Muscle layer of colon (tissue), 2 donors: ENCODE results near the gene AHSG.

Experiments used
- H3K27ac ChIP-seq: one replicate; pipeline ENCODE4 v1.7.0; 2013; ENCODE audit warnings: low read depth, mild to moderate bottlenecking, low read length, moderate library complexity
- H3K27me3 ChIP-seq, 2 donors: one replicate each; pipeline ENCODE4 v1.7.0; 2013; ENCODE audit warnings: low read length in 2 of 2, mild to moderate bottlenecking in 2 of 2; ENCODE audit not compliant: insufficient read depth in 2 of 2, control insufficient read depth in 1 of 2
- H3K36me3 ChIP-seq: one replicate; pipeline ENCODE4 v1.7.0; 2013; ENCODE audit warnings: mild to moderate bottlenecking, low read length; ENCODE audit not compliant: insufficient read depth
- H3K4me1 ChIP-seq: one replicate; pipeline ENCODE4 v1.7.0; 2013; ENCODE audit warnings: mild to moderate bottlenecking, low read length; ENCODE audit not compliant: insufficient read depth
- H3K4me3 ChIP-seq, 2 donors: one replicate each; pipeline ENCODE4 v1.7.0; 2013; ENCODE audit warnings: low read length in 2 of 2, low read depth in 1 of 2, mild to moderate bottlenecking in 1 of 2, moderate library complexity in 1 of 2
- H3K9ac ChIP-seq: one replicate; pipeline ENCODE4 v1.7.0; 2013; ENCODE audit warnings: low read length
- H3K9me3 ChIP-seq: one replicate; pipeline ENCODE4 v1.7.0; 2013; ENCODE audit warnings: mild to moderate bottlenecking, low read length
- donor health status: abdominal sarcoma.
- donor health status: Adenocarcinoma of cecum.

AHSG gene

DNA sequence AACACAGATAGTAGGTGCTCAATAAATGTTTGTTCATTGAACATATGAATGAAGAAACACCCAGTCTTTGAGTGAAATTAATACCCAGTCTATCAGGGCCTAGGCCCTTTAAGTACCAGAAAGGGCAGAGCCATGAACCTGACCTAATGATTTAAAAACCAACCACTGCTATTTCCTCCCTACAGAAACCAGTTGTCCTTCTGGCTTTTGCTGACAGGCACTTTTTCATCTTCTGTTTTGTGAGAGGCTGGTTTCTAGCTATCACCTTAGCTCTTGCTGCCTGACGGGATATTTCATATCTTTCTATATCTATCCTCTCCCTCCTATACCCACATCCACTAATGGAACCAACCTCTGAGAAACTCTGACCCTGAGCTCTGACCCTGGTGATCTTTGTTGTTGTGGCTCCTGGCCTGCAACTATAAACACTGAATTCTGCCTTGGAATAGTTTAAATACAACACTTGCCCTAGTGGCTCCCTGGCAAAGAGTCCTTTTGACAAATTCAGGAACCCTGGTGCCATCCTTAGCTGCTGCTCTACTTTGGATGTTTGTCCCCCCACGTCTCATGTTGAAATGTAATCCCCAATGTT is 4.1 kb upstream of the AHSG start:
- Histone ChIP-seq H3K27ac (no peak overlapping the region), H3K9ac (no peak overlapping the region), H3K27me3 (peaks cover 0 to 3% of the 10 kb centered on the region in 2 donors), H3K36me3 (no peaks in the 10 kb centered on the region), H3K9me3 (no peaks in the 10 kb centered on the region), H3K4me3 (no peak overlapping the region), H3K4me1 (no peaks in the 10 kb centered on the region)

DNA sequence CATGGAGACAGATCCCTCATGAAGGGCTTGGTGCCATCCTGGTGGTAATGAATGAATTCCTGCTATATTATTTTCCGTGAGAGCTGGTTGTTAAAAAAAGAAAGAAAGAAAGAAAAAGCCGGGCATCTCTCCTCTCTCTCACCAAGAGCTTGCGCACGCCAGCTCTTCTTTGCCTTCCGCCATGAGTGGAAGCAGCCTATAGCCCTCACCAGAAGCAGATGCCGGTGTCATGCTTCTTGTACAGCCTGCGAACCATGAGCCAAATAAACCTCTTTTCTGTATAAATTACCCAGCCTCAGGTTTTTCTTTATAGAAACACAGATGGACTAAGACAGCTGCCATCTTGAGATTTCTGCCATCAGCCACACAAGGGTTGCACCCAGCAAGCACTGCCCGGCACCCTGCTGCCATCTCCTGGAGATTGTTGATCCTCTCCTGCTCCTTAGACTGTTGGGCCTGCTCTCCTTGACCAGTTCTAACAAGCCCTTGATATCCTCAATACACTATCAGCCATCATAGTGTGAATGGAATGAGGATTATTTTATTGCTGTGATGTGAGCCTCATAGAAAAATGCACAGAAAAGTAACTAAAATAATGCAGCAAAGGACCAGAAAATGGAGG is 3.5 kb upstream of the AHSG start:
- H3K27me3 ChIP-seq = peaks cover 0 to 3% of the 10 kb centered on the region in 2 donors
- H3K36me3 ChIP-seq = no peaks in the 10 kb centered on the region
- H3K9ac ChIP-seq = no peak overlapping the region
- H3K4me1 ChIP-seq = no peaks in the 10 kb centered on the region
- no peaks in the 10 kb centered on the region for H3K9me3 ChIP-seq
- no peak overlapping the region for H3K27ac ChIP-seq
- no peak overlapping the region for H3K4me3 ChIP-seq

DNA sequence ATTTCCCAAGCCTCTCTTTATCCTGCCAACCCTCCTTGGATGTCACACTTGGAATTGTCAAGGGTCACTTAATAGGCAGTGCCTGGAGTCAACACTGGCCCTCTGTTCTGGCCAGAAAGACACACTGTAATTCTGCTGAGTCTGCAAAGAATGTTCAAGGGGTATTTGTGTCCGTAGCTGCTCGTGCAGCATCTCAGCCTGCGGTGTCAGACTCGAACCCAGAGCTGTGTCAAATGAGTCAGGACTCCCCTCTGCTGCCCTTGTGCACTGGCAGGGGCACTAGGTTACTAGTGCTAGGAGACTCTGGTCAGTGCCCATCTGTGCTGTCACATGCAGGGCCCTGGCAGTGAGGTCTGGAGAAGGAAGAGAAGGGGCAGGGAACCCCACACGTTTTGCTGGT is 795 bp upstream of the AHSG start:
- H3K27me3 ChIP-seq = peaks cover 0 to 3% of the 10 kb centered on the region in 2 donors
- no peak overlapping the region for H3K9ac ChIP-seq
- no peak overlapping the region for H3K27ac ChIP-seq
- no peaks in the 10 kb centered on the region for H3K9me3 ChIP-seq
- H3K36me3 ChIP-seq = no peaks in the 10 kb centered on the region
- H3K4me3 ChIP-seq = no peak overlapping the region
- H3K4me1 ChIP-seq = peaks cover 3% of the 10 kb centered on the region

DNA sequence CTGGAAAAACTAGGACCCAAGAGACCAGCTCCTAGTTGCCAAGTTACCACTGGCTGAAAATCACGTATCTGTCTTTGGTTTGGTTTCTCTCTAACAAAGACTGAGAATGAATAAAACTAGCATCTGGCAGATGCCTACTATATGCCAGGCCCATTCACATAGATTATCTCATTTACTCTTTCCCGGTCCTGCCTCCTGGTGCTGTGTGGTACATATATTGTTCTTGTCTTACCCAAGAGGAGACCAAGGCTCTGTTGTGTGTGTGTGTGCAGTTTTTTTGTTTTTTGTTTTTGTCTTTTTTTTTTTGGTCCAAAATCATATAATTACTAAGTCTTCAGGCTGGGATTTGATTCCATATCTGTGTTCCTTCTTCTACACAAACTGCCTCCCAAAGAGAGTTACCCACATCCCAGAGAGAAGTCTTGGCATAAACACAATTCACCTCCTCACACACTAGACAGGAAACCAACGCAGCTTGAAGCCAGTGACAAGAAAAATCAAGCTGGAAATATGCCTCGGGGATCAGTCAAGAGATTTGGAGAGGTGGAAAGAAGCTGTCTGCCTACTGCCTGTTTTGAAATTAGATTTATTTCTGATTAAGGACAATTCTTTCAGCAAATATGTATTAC is 891 bp downstream of the AHSG start:
- H3K36me3 ChIP-seq = no peaks in the 10 kb centered on the region
- H3K4me1 ChIP-seq = peaks cover 9% of the 10 kb centered on the region
- no peaks in the 10 kb centered on the region for H3K9me3 ChIP-seq
- no peak overlapping the region for H3K4me3 ChIP-seq
- H3K27me3 ChIP-seq = peaks cover 5 to 7% of the 10 kb centered on the region in 2 donors
- H3K27ac ChIP-seq = no peak overlapping the region
- no peak overlapping the region for H3K9ac ChIP-seq

DNA sequence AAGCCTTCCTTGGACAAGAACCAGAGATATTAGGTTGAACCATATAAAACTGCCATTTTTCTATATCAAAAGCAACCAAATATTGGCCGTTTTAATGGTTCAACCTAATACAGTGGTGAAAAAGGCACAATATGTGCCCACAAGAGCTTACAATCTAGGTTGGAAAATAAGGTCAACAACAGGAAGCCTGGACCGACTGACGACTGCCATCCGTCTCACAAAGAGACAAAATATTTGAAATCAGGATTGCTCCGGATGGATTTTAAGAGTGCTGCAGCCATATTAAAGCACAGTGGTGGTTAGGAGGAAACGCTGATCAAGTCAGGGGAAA is 1.4 kb downstream of the AHSG start:
- Histone ChIP-seq H3K27me3 (peaks cover 5 to 7% of the 10 kb centered on the region in 2 donors), H3K36me3 (no peaks in the 10 kb centered on the region), H3K4me1 (peaks cover 9% of the 10 kb centered on the region), H3K27ac (no peak overlapping the region), H3K9me3 (no peaks in the 10 kb centered on the region), H3K9ac (no peak overlapping the region), H3K4me3 (no peak overlapping the region)

DNA sequence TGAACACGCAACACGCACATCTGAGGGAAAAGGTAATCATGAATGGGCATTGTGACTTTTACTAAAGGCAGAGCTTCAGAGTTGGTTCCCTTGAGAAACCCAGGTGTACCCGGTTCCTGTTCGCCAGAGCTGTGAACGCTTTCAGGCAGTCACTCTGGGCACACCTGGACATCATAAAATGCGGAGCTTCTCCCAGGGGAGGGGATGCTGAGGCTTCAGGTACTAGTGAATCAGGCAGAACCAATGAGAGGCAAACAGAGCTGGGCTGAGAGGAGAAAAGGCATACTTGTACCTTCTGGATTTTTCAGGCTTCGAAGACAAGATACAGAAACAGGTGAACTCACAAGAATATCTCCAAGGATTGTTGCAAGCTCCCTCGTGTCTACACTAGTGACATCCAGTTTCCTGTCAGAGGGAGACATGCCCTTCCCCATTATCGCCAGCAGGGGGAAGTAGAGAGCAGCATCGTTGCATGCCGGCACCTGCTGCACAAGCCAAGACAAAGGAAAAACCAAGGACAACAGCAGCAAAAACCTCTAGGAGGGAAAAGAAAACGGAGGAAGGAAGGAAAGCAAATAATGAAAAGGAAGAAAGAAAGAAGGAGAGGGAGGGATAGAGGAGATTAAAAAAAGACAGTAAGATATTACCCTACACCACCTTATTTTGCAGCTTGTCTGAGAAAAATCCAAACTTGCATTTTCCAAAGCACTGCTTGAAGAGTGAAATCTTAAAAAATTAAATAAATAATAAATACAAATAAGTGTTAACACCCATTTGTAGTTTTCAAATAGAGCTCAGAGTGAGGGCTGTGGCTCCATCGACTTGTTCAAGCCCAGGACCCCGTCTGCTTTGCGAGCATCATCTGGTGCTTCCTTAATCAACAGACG is 2.0 kb downstream of the AHSG start:
- no peak overlapping the region for H3K9ac ChIP-seq
- no peak overlapping the region for H3K4me3 ChIP-seq
- H3K27ac ChIP-seq = no peak overlapping the region

DNA sequence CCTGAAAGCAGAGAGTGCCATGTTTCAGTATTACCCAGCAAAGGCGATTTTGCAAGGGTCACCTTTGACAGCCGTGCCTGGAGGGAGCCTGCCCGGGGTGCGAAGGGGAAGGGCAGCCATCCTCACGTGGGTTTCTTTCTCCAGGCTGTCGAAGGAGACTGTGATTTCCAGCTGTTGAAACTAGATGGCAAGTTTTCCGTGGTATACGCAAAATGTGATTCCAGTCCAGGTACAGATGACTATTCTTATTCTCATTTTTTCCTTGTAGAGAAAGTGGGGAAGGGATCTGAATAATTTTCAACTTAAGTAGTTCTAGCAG is 3.4 kb downstream of the AHSG start:
- Histone ChIP-seq H3K9ac (no peak overlapping the region), H3K36me3 (no peaks in the 10 kb centered on the region), H3K27me3 (peaks cover 3 to 5% of the 10 kb centered on the region in 2 donors)

More for the DNA sequence above, 2.0 kb downstream of the AHSG start:
- no peaks in the 10 kb centered on the region for H3K36me3 ChIP-seq
- H3K4me1 ChIP-seq = peaks cover 9% of the 10 kb centered on the region
- peaks cover 4 to 5% of the 10 kb centered on the region in 2 donors for H3K27me3 ChIP-seq
- H3K9me3 ChIP-seq = no peaks in the 10 kb centered on the region

DNA sequence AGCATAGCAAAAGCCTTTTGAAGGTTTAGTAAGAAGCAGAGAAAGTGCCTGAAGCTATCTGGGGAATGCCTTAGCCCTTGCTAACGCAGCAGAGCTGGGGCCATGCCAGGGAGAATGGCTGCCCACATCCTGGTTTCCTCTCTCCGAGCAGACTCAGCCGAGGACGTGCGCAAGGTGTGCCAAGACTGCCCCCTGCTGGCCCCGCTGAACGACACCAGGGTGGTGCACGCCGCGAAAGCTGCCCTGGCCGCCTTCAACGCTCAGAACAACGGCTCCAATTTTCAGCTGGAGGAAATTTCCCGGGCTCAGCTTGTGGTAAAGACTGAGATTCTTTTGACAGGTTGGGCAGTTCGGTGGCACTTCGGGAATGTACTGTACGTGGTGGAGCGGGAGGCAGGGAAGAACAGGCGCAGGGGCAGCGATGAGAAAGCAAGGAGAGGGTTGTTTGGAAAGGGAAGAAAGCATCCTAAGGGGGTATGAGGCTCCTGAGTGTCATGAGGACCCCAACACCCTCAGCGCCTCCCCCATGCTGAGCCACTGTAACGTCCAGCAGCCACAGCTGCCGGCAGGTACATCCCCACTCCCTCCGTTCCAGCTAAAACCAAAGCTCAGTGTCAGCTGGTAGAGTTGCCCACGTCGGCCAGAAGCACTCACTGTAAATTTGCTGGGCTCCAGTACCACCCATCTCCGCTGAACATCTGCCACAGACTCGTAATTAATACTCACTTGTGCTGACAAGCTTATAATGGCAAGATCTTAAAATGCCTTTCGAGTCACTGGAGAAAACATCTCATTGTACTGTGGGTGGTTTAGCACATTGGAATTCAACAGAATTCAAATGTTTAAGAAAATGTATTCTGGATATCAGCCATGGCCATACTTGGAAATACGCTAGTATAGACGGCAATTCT is 4.4 kb downstream of the AHSG start:
- Histone ChIP-seq H3K4me1 (peaks cover 9% of the 10 kb centered on the region), H3K4me3 (peak overlapping the region in 1 of 2 donors; percentile 37), H3K36me3 (no peaks in the 10 kb centered on the region), H3K27me3 (peaks cover 3 to 5% of the 10 kb centered on the region in 2 donors), H3K27ac (no peak overlapping the region), H3K9ac (no peak overlapping the region), H3K9me3 (no peaks in the 10 kb centered on the region)

More for the DNA sequence above, 3.4 kb downstream of the AHSG start:
- Histone ChIP-seq H3K4me3 (no peak overlapping the region), H3K4me1 (peaks cover 9% of the 10 kb centered on the region), H3K9me3 (no peaks in the 10 kb centered on the region), H3K27ac (no peak overlapping the region)

DNA sequence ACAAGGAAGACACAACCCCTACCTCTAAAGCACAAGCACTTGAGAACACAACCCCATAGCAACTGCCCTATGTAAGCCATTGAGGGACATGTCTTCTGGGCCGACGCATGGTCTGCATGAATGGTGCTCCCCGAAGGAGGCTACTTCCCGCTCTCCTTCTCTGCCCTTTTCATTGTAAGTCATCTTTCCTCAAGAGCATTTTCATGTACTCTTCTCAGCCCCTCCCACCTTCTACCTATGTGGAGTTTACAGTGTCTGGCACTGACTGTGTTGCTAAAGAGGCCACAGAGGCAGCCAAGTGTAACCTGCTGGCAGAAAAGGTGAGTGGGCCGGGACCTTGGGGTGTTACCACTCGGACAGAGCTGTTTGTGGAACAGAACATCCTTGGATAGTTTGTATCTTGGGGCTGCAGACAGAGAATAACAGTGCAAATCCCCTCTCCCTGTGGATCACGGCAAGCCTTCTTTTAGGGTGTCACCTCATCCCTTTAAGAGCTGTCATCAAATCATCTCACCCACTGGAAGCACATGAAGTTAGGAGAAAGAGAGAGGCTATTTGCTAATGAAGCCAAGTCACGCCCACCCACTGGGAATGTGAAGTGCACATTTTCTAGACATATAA is 5.6 kb downstream of the AHSG start:
- Histone ChIP-seq H3K9ac (no peak overlapping the region), H3K27ac (no peak overlapping the region), H3K4me3 (no peak overlapping the region), H3K36me3 (no peaks in the 10 kb centered on the region), H3K9me3 (no peaks in the 10 kb centered on the region), H3K27me3 (peaks cover 3 to 5% of the 10 kb centered on the region in 2 donors), H3K4me1 (peaks cover 9% of the 10 kb centered on the region)

DNA sequence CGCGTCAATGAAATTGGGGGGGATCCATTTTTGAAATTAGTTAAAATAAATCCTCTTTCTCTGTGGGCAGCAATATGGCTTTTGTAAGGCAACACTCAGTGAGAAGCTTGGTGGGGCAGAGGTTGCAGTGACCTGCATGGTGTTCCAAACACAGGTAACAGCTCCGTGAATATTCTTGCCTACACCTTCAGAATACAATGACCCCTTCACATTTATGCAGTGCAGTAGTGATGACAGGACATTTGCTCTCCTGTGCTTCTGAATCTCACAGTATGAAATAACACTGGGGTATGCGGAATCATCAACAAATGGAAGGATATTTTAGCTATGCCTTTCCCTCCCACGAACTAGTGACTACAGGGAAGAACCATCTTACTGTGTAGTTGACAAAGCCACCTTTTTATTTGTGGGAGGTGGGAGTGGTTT is 6.9 kb downstream of the AHSG start:
- Histone ChIP-seq H3K4me3 (no peak overlapping the region), H3K4me1 (peaks cover 9% of the 10 kb centered on the region), H3K36me3 (no peaks in the 10 kb centered on the region), H3K9ac (no peak overlapping the region), H3K9me3 (no peaks in the 10 kb centered on the region), H3K27me3 (peaks cover 3 to 5% of the 10 kb centered on the region in 2 donors), H3K27ac (no peak overlapping the region)
